Measurements from ENCODE around the gene TRIM31.

Gene TRIM31

GRCh38 chr6:30093951-30094661 is 18.8 kb downstream of the TRIM31 start:
- H3K4me3 ChIP-seq (ENCODE audit: low read length), result no peak overlapping the region
- TF ChIP-seq CTCF (IDR thresholded peaks at IDR 0.05; ENCODE audit: insufficient read depth, low read depth, low read length, missing control alignments), result no peak
- DNase-seq (ENCODE audit: low read depth), result no peak

GRCh38 chr6:30092852-30093543 is 19.9 kb downstream of the TRIM31 start:
- TF ChIP-seq CTCF (IDR thresholded peaks at IDR 0.05; ENCODE audit: insufficient read depth, low read depth, low read length, missing control alignments), result no peak
- no peak for DNase-seq (ENCODE audit: low read depth)

GRCh38 chr6:30091577-30092381 is 21.1 kb downstream of the TRIM31 start:
- H3K4me3 ChIP-seq (ENCODE audit: low read length), result no peak overlapping the region
- peak; percentile 82 for DNase-seq (ENCODE audit: low read depth)
- no peak for TF ChIP-seq CTCF (IDR thresholded peaks at IDR 0.05; ENCODE audit: insufficient read depth, low read depth, low read length, missing control alignments)

More at GRCh38 chr6:30092852-30093543, 19.9 kb downstream of the TRIM31 start:
- no peak overlapping the region for H3K4me3 ChIP-seq (ENCODE audit: low read length)

GRCh38 chr6:30087876-30088275 is 25.0 kb downstream of the TRIM31 start:
- DNase-seq (ENCODE audit: low read depth), result peak; percentile 68
- no peak for TF ChIP-seq CTCF (IDR thresholded peaks at IDR 0.05; ENCODE audit: insufficient read depth, low read depth, low read length, missing control alignments)
- H3K4me3 ChIP-seq (ENCODE audit: low read length), result no peak overlapping the region

- no peak for TF ChIP-seq CTCF (IDR thresholded peaks at IDR 0.05; ENCODE audit: insufficient read depth, low read depth, low read length, missing control alignments)
- H3K4me3 ChIP-seq (ENCODE audit: low read length), result no peak overlapping the region
- no peak for DNase-seq (ENCODE audit: low read depth)
These were observed 35.7 kb downstream of the TRIM31 start for GRCh38 chr6:30077218-30077617.

GRCh38 chr6:30075790-30076732 is 36.8 kb downstream of the TRIM31 start:
- peak; percentile 92 for DNase-seq (ENCODE audit: low read depth)
- TF ChIP-seq CTCF (IDR thresholded peaks at IDR 0.05; ENCODE audit: insufficient read depth, low read depth, low read length, missing control alignments), result peak; percentile 64
- peak overlapping the region; percentile 88 for H3K4me3 ChIP-seq (ENCODE audit: low read length)
